Stimulated activated CD8-positive, alpha-beta memory T cell treated with anti-CD3 and anti-CD28 coated beads, Interleukin-12 subunit alpha, Interleukin-12 subunit beta, amount 100 ng/mL, for 1 hour (primary cell): ENCODE results near the gene CROCC2.

ENCODE experiments used
- DNase-seq: peaks from one replicate; pipeline ENCODE4 v3.0.0-alpha.2; 2020; ENCODE audit warnings: low read depth

Gene CROCC2

DNA sequence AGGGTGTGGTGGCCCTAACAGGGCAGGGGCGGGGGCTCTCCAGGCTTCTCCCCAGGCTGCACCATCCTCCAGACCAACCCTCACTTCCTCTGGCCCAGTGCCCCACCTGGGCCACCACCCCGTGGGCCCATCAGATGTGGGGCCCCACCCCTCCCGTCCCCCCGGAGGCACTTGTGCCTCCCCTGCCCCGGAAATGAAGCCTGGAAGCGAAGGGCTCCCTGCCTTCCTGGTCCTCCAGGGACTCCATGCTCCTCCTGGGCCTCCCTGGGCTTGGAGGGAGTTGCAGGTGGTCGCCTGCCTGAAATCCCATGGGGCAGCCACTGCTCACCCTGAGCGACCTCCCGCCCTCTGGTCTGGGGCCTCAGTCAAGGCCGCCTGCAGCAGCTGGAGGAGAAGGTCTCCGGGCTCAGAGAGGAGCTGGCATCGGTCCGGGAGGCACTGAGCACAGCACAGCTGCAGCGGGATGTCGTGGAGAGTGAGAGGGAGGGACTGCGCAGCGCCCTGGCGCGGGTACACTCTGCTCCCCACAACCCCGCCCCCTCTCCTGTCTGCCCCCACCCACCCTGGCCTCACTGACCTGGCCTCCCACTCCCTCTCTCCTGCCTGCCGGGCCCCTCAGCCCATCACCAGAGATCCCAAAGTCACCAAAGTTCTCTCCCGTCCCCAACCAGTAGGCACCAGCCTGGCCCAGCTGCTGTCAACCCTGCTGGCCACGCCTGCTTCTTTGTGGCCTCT, 28.0 kb downstream of the CROCC2 start:
- no peak for DNase-seq

DNA sequence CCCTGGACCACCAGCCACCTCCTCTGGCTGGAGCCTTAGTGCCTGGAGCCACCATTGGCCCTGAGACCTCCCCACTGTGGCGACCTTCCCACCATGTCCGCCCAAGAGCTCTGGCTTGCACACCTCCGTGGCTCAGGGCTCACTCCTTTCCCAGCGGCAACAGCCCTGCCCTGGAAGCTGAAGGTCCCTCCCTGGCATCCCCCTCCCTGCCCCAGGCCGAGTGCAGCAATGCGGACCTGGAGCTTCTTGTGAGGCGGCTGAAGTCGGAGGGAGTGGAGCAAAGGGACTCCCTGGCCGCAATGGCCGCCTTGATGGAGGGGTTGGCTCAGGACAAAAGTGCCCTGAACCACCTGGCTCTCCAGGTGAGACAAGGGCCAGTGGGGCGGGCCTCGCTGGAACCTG, 28.6 kb downstream of the CROCC2 start:
- DNase-seq: no peak

DNA sequence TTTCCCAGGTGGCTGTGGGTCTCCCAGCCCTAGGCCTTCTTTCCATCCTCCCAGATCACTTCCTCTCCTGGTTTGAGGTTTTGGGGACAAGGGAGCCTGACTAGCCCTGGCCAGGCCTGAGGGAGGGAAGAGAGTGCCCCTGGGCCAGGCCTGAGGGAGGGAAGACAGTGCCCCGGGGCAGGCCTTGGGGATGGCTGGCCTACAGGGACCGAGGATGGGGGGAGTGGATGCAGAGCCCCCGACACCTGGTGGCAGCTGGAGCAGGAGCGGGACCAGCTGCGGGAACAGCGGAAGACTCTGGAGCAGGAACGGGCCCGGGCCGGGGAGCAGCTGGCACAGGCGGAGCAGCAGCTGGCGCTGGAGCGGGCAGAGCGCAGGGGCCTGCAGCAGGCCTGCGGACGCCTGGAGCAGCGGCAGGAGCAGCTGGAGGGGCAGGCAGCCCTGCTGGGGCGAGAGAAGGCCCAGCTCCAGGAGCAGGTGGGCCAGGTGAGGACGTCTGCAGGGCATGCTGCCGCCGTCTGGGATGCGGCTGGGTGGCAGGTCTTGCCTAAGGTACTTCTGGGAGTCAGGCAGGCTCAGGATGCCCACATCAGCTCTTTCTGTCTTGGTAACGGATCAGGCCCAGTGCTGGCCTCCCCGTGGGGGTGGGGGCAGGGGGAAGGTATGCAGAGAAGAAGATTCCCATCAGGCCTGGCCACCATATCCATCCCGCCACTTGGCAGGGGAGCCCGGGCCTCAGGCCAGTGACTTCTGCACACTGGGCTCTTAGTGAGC, 29.2 kb downstream of the CROCC2 start:
- no peak for DNase-seq

DNA sequence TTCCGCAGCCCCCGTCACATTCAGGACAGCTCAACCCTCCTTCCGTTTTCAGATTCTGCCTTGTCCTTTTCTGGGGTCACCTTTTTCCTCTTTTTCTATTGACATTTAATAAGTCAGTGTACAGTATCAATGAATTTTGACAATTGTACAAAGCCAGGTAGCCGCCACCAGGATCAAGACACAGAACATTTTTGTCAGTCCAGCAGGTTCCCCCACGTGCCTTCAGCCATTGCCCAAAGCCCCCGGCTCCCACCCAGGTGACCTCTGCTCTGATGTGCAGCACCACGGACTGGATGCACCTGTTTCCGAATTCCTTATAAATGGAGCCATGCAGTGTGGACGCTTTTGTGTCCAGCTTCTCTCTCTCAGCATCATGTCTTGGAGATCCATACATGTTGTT, 30.0 kb downstream of the CROCC2 start:
- DNase-seq: no peak

DNA sequence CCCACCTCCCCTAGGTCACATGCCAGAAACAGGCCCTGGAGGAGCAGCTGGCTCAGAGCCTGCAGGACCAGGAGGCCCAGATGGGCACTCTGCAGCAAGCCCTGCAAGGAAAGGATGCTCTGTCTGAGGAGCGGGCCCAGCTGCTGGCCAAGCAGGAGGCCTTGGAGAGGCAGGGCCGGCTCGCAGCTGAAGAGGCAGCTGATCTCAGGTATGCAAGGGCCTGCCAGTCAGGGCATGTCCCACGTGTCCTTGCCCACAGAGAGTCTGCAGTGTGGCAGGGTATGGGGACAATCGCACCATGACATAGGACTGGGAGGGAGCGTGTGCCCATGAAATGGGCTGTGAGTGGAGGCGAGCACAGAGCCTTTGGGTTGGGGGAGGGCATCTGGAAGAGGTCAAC, 39.9 kb downstream of the CROCC2 start:
- no peak for DNase-seq

DNA sequence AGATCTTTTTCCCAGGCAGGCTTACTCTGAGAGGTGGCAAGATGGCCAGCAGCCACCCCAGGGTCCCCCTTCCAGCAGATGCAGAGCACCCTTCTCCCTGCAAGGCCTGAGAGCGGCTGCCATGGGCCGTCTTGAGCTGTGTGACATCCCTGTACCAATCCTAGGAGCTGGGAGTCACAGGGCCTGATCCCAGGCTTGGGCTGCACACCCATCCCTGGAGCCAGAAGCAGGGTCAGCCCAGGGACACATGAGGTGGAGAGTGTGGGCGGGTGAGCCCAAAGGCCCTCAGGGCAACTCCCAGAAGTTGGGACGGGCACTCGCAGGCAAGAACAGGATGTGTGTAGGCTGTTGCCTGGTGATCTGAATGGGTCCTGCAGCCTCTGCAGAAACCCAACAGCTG, 40.5 kb downstream of the CROCC2 start:
- DNase-seq: no peak

DNA sequence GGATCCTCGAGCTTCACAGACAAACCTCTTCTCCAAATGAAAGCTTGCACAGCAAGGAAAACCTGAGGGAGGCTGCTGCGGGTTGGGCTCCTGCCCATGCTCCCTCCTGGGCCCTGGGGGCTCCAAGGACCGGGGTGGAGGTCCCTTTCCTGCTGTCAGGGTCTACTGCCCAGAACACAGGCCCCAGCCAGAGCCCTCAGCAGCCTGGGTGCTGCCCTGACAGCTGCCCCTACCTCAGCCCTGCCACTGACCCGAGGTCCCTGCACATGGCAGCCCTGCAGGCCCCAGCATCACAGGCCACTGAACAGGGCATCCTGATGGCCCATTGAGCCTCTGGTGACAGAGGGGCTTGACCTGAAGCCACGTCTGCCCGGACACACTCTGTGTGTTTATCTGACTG, 41.0 kb downstream of the CROCC2 start:
- DNase-seq: no peak

DNA sequence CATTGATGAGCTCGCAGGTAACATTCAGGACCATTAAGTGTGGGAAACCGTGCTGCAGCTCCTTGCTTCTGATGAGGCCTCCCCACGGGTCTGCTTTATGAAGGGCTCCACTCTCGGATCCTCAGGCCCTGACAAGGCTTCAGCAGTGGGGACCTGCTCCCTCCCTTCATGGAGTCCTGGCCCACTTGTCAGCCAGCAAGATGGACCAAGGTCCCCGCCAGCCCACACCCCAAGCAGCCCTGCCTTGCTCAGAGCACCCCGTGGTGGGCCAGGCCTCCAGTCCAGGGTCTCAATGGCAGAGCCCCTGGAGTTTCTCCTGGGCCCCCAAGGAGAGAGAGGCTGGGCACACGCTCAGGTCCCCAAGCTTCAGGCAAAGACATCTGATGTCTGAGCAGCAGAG, 41.5 kb downstream of the CROCC2 start:
- no peak for DNase-seq

DNA sequence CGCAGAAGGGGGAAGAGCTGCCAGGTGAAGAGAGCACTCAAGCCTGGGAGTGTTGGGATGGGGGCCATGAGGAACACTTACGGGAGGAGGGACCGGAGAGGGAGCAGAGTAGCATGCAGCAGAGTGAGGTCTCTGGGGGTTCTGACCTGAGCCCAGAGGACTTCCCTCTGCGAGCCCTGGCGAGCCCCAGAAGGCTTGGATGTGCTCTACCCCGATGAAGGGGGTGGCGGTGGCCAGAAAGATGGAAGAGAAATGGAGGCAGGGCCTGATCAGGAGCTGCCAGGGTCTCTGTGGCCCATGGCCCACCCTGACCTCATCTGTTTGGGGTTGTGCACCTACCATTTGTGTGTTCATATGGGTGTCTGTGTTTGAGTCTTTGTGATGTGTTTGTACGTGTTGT, 42.0 kb downstream of the CROCC2 start:
- DNase-seq: no peak

DNA sequence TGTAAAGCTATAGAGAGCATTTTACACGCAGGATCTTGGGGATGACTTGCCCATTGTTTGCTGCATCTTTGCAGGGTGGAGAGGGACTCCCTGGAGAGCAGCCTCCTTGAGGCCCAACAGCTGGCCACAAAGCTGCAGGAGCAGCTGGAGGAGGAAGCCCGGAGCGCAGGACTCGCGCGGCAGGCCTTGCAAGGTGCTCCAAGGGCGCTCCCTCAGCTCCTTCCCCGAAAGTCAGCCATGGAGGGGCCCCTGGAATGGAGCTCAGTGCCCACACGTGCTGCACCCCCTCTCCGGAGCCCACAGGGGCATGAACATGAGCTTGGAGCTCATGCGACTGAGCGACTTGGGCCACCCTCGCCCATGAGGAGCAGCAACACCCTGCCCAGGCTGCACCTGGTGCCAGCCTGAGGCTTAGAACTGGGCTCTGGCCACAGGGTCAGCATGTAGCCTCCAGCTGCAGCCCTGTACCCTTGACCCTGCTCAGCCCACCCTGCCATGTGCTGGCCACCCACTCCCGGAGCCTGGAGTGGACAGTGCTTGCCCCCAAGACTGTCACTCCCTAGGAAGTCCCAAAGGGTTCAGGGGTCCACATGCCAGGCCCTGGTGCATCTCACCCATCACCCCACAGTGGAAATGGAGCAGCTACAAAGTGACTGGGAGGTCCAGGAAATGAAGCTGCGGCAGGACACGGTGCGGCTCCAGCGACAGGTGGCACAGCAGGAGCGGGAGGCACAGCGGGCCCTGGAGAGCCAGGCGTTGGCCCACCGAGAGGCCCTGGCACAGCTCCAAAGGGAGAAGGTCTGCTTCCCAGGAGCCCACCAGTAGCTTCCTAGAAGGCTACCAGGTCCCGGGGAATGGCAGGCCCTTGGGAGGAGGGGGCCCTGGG, 43.0 kb downstream of the CROCC2 start:
- DNase-seq: no peak

DNA sequence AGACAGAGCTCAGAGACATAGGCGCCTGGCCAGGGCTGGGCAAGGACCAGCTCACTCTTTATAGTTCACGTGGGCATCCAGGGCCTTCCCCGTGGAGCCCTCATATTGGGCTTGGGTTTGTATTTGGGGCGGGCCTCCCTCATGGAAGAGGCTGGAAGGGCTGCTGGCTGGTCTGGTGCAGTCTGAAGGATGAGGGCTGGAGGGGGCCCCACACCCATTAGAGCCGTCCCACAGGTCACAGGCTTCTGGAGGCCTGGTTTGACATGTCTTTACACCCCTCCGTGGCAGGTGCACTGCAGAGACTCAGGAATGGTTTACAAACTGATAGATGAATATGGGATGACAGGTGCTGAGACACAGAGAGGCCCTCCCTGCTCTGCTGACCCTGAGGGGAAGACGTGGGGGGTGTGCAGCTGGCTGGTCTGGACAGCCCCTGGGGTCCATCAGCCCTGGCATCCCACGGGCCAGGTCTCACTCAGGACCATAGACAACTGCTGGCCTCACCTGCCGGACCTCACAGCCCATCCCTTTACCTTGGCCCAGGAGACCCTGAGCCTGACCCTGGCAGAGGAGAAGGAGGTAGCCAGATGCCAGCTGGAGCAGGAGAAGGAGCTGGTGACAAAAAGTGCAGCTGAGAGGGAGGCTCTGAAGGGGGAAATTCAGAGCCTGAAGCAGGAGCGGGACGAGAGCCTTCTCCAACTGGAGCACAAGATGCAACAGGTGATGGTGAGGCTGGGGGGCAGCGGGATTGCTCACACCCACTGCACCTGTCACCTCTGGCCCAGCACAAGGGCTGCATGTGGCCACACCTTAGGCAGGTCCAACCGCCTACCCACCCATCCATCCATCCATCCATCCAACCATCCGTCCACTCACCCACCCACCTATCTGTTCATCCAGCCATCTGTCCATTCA, 43.9 kb downstream of the CROCC2 start:
- no peak for DNase-seq

DNA sequence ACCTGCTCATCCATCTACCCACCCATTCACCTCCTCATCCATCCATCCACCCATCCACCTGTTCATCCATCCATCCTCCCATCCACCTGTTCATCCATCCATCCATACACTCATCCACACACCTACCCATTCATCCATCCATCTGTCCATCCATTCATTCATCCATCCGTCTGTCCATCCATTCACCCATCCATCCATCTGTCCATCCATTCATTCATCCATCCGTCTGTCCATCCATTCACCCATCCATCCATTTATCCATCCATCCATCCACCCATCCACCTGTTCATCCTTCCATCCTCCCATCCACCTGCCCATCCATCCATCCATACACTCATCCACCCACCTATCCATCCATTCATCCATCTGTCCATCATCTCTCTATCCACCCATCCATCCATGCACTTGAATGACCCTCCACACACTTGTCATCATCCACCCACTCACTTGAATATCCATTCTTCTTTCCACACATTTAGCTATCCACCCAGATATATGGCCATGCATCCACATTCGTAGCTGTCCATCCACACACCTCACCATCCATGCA, 45.0 kb downstream of the CROCC2 start:
- DNase-seq: no peak

DNA sequence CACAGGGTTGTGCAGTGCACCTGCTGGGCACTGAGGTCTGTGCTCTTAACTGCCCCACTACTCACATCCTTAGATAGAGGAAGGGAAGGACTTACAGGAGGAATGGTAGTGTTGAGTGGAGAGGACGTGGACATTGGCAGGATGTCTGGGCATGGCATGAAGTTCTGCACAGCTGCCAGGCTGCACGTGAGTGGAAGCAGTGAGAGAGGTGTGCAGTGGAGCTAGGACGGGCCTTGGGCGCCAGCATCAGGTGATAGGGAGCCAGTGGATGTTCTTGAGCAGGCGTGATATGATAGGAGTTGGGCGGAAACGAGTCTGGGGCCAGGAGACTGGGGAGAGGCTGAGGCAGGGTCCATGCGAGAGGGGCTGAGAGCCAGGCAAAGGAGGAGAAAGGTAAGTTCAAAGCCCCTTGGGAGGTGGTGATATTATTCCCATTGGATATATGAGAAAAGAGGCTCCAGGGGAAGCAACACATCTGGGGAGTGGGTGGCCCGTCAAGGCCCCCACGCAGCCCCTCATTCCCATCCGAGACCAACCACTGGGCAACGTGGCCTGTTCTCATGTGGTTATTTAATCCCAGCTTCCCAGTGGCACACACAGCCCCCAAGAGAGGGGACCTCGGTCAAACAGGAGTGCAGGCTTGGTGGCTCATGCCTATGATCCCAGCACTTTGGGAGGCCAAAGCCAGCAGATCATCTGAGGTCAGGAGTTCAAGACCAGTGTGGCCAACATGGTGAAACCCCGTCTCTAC, 46.5 kb downstream of the CROCC2 start:
- no peak for DNase-seq

DNA sequence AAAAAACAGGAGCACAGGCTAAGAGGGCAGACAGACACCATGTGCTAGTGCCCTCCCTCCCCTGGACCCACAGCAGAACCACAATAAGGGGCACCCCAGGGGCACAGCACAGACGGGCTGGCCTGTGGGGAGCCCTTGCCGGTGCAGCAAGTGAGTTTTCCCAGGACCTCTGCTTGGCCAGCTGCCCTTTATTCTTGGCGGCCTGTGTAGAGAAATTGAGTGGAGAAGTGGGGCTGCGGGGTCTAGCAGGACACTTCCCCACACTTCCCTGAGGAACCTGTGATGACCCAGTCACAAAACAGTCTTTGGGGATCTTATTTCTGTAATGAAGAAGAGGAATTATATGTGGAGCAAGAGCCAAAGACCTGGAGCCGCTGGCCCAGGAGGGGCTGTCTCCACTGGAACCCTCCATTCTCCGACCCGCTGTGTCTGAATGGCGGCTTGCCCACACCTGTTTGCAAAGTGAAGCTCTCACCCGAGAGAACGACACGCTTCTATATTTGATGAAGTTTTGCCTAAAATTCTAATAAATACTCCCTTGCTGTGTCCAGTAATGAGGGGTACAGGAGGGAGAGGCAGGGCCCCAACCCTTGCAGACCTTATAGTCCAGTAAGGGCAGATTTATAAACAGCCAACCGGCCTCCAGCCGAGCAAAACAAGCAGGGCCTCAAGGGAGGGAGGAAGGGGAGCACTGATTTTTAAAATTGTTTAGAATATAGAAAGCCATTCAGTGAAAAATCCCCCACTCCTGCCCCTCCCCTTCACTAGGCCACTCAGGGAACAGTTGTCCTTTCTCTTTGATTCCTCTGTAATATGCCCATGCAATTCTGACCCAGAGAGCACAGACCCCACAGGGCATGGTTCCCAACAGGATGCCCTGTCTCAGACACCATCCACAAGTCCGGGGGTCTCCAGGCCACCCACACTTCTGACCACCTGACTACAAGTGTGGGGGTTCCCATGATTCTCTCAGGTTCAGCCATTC, 47.6 kb downstream of the CROCC2 start:
- no peak for DNase-seq

DNA sequence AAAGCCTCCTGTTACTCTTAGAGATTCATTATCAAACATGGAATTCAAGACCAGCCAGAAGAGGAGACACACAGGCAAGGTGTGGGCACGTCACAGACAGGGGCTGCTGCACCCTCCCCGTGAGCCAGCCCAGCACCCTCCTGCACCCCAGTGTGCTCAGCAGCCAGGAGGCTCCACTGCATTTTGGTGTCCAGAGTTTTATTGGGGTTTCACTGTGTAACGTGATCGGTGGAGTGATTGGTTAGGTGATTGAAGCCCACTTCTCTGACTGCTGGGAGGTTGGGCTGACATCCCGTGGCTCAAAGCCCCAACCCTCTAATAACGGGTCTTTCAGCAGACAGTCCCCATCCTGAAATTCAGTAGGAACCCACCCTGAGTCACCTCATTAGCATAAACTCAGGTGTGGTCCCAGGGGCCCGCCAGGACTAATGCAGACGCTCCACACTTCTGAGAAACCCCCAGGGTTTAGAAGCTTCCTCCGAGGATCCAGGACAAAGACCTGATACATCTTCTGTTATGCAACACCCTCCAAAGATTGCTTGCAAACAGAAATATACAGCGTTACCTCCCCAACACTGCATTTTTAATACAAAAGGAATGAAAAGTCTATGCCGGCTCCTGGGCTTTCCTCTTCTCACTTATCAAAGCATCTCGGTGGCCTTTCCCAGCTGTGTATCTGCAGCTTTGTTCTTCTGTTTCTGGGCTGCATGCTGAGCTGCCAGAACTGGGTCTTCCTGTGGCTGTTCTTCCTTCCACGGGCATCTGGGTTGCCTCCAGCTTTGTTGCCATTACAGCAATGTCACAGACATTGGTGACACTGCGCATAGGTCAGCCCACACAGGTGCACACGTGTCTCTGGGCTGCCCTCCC, 48.5 kb downstream of the CROCC2 start:
- DNase-seq: no peak

DNA sequence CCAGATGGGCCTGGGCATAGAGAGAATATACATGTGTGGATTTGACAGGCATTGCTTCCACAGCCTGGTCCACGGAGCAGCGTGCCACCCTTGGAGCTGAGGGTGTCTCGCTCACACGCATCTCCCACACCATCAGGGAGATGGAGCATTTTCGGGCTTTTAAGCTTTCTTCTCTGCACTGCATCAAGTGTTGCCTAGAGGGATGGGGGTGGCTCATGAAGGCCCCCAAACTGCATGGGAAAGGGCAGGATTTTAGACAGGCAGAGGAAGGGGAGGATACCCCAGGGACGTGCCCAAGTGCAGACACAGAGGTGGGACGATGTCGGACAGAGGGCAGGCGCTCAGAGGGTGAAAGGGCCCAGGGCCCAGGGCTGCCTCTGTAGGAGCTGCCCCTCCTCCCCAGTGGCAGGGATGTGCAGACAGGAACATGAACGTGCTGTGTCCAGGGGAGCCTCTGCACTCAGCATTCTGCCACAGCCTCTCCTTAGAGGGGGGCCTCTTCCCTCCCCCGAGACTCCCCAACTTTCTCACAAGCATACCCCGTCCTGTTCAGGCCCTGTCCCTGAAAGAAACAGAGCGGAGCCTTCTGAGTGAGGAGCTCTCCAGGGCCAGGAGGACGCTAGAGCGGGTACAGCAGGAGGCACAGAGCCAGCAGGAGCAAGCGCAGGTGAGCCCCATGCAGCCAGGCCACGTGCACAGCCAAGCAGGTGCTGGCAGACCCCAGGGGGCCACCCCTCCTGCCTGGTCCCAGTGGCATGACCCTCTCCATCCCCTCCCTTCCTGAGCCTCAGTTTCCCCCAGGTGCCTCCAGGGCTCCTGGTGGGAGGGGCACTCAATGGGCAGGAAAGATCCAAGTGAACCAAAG, 49.4 kb downstream of the CROCC2 start:
- no peak for DNase-seq

DNA sequence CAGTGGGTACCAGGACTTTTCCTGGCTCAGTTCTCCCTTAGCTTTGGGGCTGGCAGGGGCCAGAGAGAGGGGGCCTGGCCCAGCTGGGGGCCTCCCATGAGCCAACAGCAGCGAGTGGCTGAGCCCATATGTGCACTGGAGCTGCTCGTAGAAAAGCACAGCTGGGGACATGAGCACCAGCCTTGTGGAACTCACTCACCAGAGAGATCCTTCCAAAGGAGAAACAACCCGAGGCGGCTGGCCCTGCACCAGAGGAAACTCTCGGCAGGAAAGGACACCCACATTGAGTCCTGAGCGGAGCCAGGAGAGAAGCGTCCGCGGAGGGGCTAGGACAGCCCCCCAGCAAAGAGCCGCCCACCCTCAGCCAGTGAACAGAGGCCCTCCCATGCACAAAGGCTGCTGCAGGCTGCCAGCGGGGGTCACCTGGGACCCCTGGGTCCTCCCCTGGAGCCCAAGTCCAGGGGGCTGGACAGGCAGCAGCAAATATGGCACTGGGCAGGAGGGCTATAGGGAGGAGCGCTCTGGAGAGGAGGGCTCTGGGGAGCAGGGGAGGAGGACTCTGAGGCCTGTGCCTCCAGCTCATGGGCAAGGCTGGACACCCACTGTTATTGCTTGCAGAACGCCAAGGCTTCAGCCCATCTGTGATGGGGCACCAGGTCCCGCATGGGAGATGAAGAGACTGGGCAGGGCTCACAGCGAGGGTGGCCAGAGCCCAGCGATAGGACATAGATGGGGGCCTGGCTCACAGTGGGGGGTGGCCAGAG, 50.2 kb downstream of the CROCC2 start:
- DNase-seq: no peak
